ENCODE results near the gene TP53AIP1. TPM values are rescaled to one million over a fixed set of nuclear protein-coding genes. Genes with fewer than 3 reads are reported as not detected.

TP53AIP1 gene
- total RNA-seq, 2 experiments from 2014 or later: 0.20 TPM; not detected in 1

DNA sequence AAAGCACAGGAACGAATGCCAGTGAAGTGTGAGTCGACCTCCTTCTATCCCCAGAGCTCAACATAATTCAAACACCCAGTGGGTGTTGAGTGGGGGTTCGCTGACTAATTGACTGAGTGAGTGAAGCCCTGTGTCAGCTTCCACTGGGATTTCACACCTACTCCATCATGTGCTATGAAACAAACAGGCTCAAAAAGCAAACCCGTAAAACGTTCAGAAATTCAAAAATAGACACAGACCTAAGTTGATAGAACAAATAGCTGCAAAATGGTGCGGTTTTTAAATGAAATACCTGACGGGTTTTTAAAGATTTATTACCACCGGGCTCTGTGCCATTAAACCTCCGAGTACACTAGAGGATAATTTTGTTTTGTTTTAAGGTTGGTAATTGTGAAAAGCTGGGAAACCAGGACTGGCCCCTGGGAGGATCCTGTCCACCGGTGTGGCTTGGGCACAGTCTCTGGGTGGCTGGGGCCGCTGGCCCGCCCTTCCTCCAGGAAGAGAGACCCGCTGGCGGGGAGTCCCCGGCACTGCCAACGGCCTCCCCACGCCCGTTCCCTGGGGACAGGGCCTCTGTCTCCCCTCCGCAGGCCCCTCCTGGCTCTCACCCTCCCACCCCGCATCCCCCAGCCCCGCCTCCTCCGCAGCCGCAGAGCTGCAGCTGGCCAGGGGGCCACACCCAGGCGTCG is 37.9 kb downstream of the TP53AIP1 start:
- H3K27me3 Mint-ChIP-seq: peaks cover 51% of the 10 kb centered on the region
- H3K4me3 Mint-ChIP-seq: peak overlapping the region; percentile 86
- TF ChIP-seq, protein P1, sequence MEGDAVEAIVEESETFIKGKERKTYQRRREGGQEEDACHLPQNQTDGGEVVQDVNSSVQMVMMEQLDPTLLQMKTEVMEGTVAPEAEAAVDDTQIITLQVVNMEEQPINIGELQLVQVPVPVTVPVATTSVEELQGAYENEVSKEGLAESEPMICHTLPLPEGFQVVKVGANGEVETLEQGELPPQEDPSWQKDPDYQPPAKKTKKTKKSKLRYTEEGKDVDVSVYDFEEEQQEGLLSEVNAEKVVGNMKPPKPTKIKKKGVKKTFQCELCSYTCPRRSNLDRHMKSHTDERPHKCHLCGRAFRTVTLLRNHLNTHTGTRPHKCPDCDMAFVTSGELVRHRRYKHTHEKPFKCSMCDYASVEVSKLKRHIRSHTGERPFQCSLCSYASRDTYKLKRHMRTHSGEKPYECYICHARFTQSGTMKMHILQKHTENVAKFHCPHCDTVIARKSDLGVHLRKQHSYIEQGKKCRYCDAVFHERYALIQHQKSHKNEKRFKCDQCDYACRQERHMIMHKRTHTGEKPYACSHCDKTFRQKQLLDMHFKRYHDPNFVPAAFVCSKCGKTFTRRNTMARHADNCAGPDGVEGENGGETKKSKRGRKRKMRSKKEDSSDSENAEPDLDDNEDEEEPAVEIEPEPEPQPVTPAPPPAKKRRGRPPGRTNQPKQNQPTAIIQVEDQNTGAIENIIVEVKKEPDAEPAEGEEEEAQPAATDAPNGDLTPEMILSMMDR (IDR thresholded peaks at IDR 0.05): no peak
- Histone ChIP-seq H3K27ac (ENCODE audit: low read depth in 1 of 2, low read length in 2 of 2) (no peak overlapping the region), H3K36me3 (ENCODE audit: insufficient read depth, low read length) (no peaks in the 10 kb centered on the region), H3K27me3 (ENCODE audit: control insufficient read depth in 1 of 2, insufficient read depth in 2 of 2, low read length in 2 of 2) (peaks cover 16 to 28% of the 10 kb centered on the region in 2 experiments), H3K9me3 (ENCODE audit: control insufficient read depth in 1 of 2, insufficient read depth in 1 of 2, low read length in 2 of 2) (no peaks in the 10 kb centered on the region), H3K4me1 (ENCODE audit: insufficient read depth, low read length) (peaks cover 22% of the 10 kb centered on the region), H3K4me3 (ENCODE audit: low read length) (peak overlapping the region; percentile 57)
- POLR2A ChIA-PET: interaction anchor here (1.5 kb wide), 1 partner anchor 14 kb away, joined by 3 read pairs; no protein-coding TSS in a partner anchor
- H3K36me3 Mint-ChIP-seq (ENCODE audit: low read depth): no peaks in the 10 kb centered on the region
- DNase-seq (peak in 2 of 14 experiments; percentile 7 to 19), ATAC-seq (ENCODE audit: poor library complexity) (peak; percentile 25)
- intact Hi-C loops (cut with DNase I, micrococcal nuclease): no loop called here
- CTCF ChIA-PET: interaction anchor here (2.7 kb wide), 1 partner anchor 20 kb away, joined by 14 read pairs; no protein-coding TSS in a partner anchor
- H3K4me1 Mint-ChIP-seq (ENCODE audit: low read depth): peaks cover 27% of the 10 kb centered on the region
- H3K27ac Mint-ChIP-seq: no peak overlapping the region
- H3K9me3 Mint-ChIP-seq: no peaks in the 10 kb centered on the region

DNA sequence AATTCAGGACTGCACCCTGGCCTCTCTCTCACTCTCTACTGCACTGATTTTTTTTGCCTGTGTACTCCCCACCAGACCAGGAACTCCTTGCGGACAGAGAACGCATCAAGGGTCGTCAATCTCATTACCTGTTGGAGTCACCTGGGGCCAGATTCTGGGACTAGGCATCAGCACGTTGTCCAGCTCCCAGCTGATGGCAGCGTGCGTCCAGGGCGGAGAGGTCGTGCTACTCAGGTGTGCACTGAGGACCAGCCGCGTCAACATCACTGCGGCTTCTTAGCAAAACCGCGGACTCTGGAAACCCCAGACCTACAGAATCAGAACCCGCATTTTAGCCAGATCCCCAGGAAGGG is 38.4 kb downstream of the TP53AIP1 start:
- Histone ChIP-seq H3K36me3 (ENCODE audit: insufficient read depth, low read length) (no peaks in the 10 kb centered on the region), H3K27ac (ENCODE audit: low read depth in 1 of 2, low read length in 2 of 2) (no peak overlapping the region), H3K9me3 (ENCODE audit: control insufficient read depth in 1 of 2, insufficient read depth in 1 of 2, low read length in 2 of 2) (no peaks in the 10 kb centered on the region), H3K4me3 (ENCODE audit: low read length) (no peak overlapping the region), H3K4me1 (ENCODE audit: insufficient read depth, low read length) (peaks cover 22% of the 10 kb centered on the region), H3K27me3 (ENCODE audit: control insufficient read depth in 1 of 2, insufficient read depth in 2 of 2, low read length in 2 of 2) (peaks cover 14 to 23% of the 10 kb centered on the region in 2 experiments)
- ChIA-PET CTCF (interaction anchor here (1.1 to 2.7 kb wide), 2 partner anchors 18 to 20 kb away, joined by 3 to 14 read pairs; no protein-coding TSS in a partner anchor), POLR2A (interaction anchor here (1.5 kb wide), 1 partner anchor 15 kb away, joined by 3 read pairs; no protein-coding TSS in a partner anchor)
- TF ChIP-seq, protein P1 (IDR thresholded peaks at IDR 0.05): no peak
- ATAC-seq (ENCODE audit: poor library complexity) (no peak), DNase-seq (no peak)
- peak overlapping the region; percentile 86 for H3K4me3 Mint-ChIP-seq
- intact Hi-C loops (cut with DNase I, micrococcal nuclease): no loop called here
- H3K9me3 Mint-ChIP-seq: no peaks in the 10 kb centered on the region
- H3K27me3 Mint-ChIP-seq: peaks cover 45% of the 10 kb centered on the region
- H3K27ac Mint-ChIP-seq: no peak overlapping the region
- peaks cover 27% of the 10 kb centered on the region for H3K4me1 Mint-ChIP-seq (ENCODE audit: low read depth)
- no peaks in the 10 kb centered on the region for H3K36me3 Mint-ChIP-seq (ENCODE audit: low read depth)

DNA sequence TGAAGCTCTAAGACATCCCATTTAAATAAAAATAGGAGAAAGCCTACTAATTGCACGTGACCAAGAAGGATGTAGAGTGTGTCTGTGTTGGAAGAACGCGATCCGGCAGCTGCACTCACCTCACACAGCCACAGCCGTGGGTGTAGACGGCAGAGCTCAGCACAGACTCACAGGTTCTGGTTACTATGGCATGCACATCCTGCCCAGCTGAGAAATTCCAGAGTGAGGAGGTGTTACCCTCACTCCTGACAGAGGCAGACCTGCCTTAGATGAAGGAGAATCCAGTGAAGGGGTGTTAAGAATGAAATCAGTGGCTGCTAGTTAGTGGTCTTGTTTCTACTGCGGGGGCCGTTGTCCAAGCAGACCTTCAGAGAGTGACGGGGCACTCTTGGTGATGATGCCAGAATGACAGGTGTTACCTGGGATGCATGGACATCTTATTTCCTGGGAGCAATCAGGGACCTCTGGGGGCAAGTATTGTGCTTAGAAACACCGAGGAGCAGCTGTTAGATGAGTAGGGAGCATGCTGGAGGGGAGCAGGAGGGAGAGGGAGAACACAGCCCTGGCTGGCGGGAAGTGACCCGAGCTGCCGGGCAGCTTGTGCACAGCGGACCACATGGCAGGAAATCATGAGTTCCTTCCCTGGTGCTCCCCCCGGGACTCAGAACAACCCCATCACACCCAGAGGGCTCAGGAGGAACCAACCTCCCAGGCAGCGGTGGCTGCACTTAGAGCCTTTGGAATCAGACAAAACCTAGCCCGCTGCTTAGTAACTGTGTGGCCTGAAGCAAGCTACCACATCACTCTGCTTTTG is 39.2 kb downstream of the TP53AIP1 start:
- peaks cover 18% of the 10 kb centered on the region for H3K4me1 ChIP-seq (ENCODE audit: insufficient read depth, low read length)
- TF ChIP-seq, protein P1 (IDR thresholded peaks at IDR 0.05): no peak
- peaks cover 27% of the 10 kb centered on the region for H3K4me1 Mint-ChIP-seq (ENCODE audit: low read depth)
- no peak for ATAC-seq (ENCODE audit: poor library complexity)
- H3K36me3 Mint-ChIP-seq (ENCODE audit: low read depth): no peaks in the 10 kb centered on the region
- H3K4me3 Mint-ChIP-seq: peak overlapping the region; percentile 86
- ChIA-PET CTCF (interaction anchor here (1.1 kb wide), 1 partner anchor 17 kb away, joined by 3 read pairs; no protein-coding TSS in a partner anchor), POLR2A (no interaction called here)
- no peaks in the 10 kb centered on the region for H3K36me3 ChIP-seq (ENCODE audit: insufficient read depth, low read length)
- H3K27ac ChIP-seq (ENCODE audit: low read depth in 1 of 2, low read length in 2 of 2): no peak overlapping the region
- peaks cover 7 to 15% of the 10 kb centered on the region in 2 experiments for H3K27me3 ChIP-seq (ENCODE audit: control insufficient read depth in 1 of 2, insufficient read depth in 2 of 2, low read length in 2 of 2)
- H3K4me3 ChIP-seq (ENCODE audit: low read length): no peak overlapping the region
- no peak overlapping the region for H3K27ac Mint-ChIP-seq
- intact Hi-C loops (cut with DNase I, micrococcal nuclease): no loop called here
- H3K27me3 Mint-ChIP-seq: peaks cover 37% of the 10 kb centered on the region
- H3K9me3 Mint-ChIP-seq: no peaks in the 10 kb centered on the region
- H3K9me3 ChIP-seq (ENCODE audit: control insufficient read depth in 1 of 2, insufficient read depth in 1 of 2, low read length in 2 of 2): no peaks in the 10 kb centered on the region
- no peak for DNase-seq
